Measurements from ENCODE around the gene SLAMF9. TPM values are rescaled to one million over a fixed set of nuclear protein-coding genes. Genes with fewer than 3 reads are reported as not detected.

SLAMF9 gene
- total RNA-seq, 1 donor from 2014 or later: 16.6 TPM

GRCh38 chr1:159977364-159978106 lies 23.5 kb upstream of the SLAMF9 start:
- H3K27me3 ChIP-seq (ENCODE audit: control insufficient read depth, insufficient read depth, low read length): no peaks in the 10 kb centered on the region
- FAIRE-seq (no peak), DNase-seq (ENCODE audit: low read depth) (no peak)
- TF ChIP-seq CTCF (IDR thresholded peaks at IDR 0.05; ENCODE audit: insufficient read depth, low read length, severe bottlenecking): no peak
- no peak overlapping the region for H3K4me3 ChIP-seq (ENCODE audit: low read depth, low read length)
- peaks cover 25% of the 10 kb centered on the region for H3K36me3 ChIP-seq (ENCODE audit: control insufficient read depth, insufficient read depth, low read length)

GRCh38 chr1:159974350-159974965 lies 20.4 kb upstream of the SLAMF9 start:
- FAIRE-seq (no peak), DNase-seq (ENCODE audit: low read depth) (no peak)
- Histone ChIP-seq H3K36me3 (ENCODE audit: control insufficient read depth, insufficient read depth, low read length) (peaks cover 16% of the 10 kb centered on the region), H3K4me3 (ENCODE audit: low read depth, low read length) (no peak overlapping the region), H3K27me3 (ENCODE audit: control insufficient read depth, insufficient read depth, low read length) (no peaks in the 10 kb centered on the region)
- TF ChIP-seq CTCF (IDR thresholded peaks at IDR 0.05; ENCODE audit: insufficient read depth, low read length, severe bottlenecking): no peak

- no peaks in the 10 kb centered on the region for H3K27me3 ChIP-seq (ENCODE audit: control insufficient read depth, insufficient read depth, low read length)
- no peak overlapping the region for H3K4me3 ChIP-seq (ENCODE audit: low read depth, low read length)
- no peak for TF ChIP-seq CTCF (IDR thresholded peaks at IDR 0.05; ENCODE audit: insufficient read depth, low read length, severe bottlenecking)
- peaks cover 18% of the 10 kb centered on the region for H3K36me3 ChIP-seq (ENCODE audit: control insufficient read depth, insufficient read depth, low read length)
- FAIRE-seq (peak; percentile 88), DNase-seq (ENCODE audit: low read depth) (no peak)
Observed at GRCh38 chr1:159973350-159973940, 19.4 kb upstream of the SLAMF9 start.

- DNase-seq (ENCODE audit: low read depth): no peak
- Histone ChIP-seq H3K27me3 (ENCODE audit: control insufficient read depth, insufficient read depth, low read length) (no peaks in the 10 kb centered on the region), H3K36me3 (ENCODE audit: control insufficient read depth, insufficient read depth, low read length) (peaks cover 16% of the 10 kb centered on the region), H3K4me3 (ENCODE audit: low read depth, low read length) (no peak overlapping the region)
- no peak for TF ChIP-seq CTCF (IDR thresholded peaks at IDR 0.05; ENCODE audit: insufficient read depth, low read length, severe bottlenecking)
- no peak for FAIRE-seq
Observed at GRCh38 chr1:159972443-159973205, 18.6 kb upstream of the SLAMF9 start.

- Histone ChIP-seq H3K36me3 (ENCODE audit: control insufficient read depth, insufficient read depth, low read length) (peaks cover 14% of the 10 kb centered on the region), H3K27me3 (ENCODE audit: control insufficient read depth, insufficient read depth, low read length) (no peaks in the 10 kb centered on the region), H3K4me3 (ENCODE audit: low read depth, low read length) (no peak overlapping the region)
- no peak for FAIRE-seq
- TF ChIP-seq CTCF (IDR thresholded peaks at IDR 0.05; ENCODE audit: insufficient read depth, low read length, severe bottlenecking): no peak
- DNase-seq (ENCODE audit: low read depth): no peak
Observed at GRCh38 chr1:159970932-159971342, 16.9 kb upstream of the SLAMF9 start.

All from bronchial epithelial cell (primary cell).